Measurements from ENCODE around the gene SLFN13.

The SLFN13 gene

DNA sequence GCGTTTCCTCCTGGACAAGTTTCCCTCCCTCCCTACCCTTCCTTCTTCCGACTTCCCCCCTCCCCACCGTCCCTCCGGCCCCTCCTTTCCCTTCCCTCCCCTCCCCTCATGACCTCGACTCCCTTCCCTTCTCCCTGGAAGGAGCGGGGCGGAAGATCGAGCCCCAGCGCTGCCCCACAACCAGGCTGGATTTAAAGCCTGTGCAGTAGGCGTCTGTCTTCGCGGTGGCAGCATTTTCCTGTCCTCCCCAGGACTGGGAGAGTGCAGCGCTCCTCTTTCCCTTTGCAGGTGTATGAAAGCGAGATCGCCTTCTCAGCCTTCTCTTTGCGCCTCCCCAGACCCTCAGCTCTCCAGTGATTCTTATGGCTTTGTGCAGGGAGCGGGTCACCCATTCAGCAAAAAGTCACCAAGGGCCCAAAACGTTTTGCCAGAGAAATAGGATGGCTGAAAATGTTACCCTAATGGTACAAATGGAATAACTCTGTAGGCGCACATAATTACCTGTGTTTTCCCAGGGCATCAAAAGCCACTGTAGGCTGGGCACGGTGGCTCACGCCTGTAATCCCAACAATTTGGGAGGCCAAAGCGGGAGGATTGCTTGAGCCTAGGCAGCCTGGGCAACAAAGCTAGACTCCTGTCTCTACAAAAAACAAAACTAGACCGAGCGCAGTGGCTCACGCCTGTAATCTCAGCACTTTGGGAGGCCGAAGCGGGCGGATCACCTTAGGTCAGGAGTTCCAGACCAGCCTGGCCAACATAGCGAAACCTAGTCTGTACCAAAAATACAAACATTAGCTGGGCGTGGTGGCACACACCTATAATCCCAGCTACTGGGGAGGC lies 48.1 kb upstream of the SLFN13 start:
- TF ChIP-seq ZNF843 (tag by site-specific recombination; IDR thresholded peaks at IDR 0.05) (no peak), ZFHX2 (tag by site-specific recombination; conservative IDR thresholded peaks at IDR 0.05) (no peak)

DNA sequence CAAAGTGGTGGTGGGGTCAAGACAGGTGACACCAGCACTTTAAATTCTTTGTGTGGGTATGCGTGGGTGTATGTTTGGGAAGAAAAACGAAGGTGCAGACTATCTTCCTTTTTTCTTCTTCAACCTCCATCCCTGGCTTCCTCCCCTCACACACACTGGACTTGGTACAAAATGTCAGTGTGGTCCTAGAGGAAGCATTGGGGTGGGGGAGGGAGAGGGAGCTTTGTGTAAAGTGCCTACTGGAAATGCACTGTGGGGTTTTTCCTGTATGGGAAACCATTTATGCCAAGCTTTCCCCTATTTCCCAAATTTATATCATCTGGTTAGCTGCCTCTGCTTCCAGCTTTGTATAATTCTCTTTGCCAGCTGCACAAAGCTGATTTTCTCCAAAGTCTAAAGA lies 44.5 kb upstream of the SLFN13 start:
- Histone ChIP-seq H3K4me3 (ENCODE audit: low read depth, low read length) (no peak overlapping the region), H3K9me3 (ENCODE audit: control insufficient read depth, insufficient read depth, low read depth, low read length) (peaks cover 2% of the 10 kb centered on the region; the same call in 1 of the 2 replicates), H3K36me3 (ENCODE audit: control insufficient read depth in 2 of 2, insufficient read depth in 1 of 2, low read length in 2 of 2) (no peaks in the 10 kb centered on the region), H3K27ac (ENCODE audit: extremely low read depth, low read depth, low read length) (no peak overlapping the region), H3K4me1 (ENCODE audit: control insufficient read depth, insufficient read depth, low read length) (0 out of 2 replicates have a peak, but pooled peaks cover 2% of the 10 kb centered on the region)
- ChIA-PET POLR2A (no interaction called here), CTCF (no interaction called here)
- TF ChIP-seq ZNF169 (tag by site-specific recombination; IDR thresholded peaks at IDR 0.05) (no peak), ZNF140 (tag by site-specific recombination; IDR thresholded peaks at IDR 0.05) (no peak), KLF7 (tag by site-specific recombination; IDR thresholded peaks at IDR 0.05; ENCODE audit: borderline replicate concordance) (no peak), ZNF202 (tag by site-specific recombination; IDR thresholded peaks at IDR 0.05; ENCODE audit: borderline replicate concordance) (no peak), ZNF792 (tag by site-specific recombination; IDR thresholded peaks at IDR 0.05) (no peak), GLIS2 (tag by site-specific recombination; IDR thresholded peaks at IDR 0.05) (no peak), ZNF133 (tag by site-specific recombination; IDR thresholded peaks at IDR 0.05) (no peak), ZNF416 (tag by site-specific recombination; IDR thresholded peaks at IDR 0.05) (no peak), RBAK (tag by site-specific recombination; IDR thresholded peaks at IDR 0.05) (no peak), ZNF837 (tag by site-specific recombination; IDR thresholded peaks at IDR 0.05) (no peak)
- TF ChIP-seq, protein P1, sequence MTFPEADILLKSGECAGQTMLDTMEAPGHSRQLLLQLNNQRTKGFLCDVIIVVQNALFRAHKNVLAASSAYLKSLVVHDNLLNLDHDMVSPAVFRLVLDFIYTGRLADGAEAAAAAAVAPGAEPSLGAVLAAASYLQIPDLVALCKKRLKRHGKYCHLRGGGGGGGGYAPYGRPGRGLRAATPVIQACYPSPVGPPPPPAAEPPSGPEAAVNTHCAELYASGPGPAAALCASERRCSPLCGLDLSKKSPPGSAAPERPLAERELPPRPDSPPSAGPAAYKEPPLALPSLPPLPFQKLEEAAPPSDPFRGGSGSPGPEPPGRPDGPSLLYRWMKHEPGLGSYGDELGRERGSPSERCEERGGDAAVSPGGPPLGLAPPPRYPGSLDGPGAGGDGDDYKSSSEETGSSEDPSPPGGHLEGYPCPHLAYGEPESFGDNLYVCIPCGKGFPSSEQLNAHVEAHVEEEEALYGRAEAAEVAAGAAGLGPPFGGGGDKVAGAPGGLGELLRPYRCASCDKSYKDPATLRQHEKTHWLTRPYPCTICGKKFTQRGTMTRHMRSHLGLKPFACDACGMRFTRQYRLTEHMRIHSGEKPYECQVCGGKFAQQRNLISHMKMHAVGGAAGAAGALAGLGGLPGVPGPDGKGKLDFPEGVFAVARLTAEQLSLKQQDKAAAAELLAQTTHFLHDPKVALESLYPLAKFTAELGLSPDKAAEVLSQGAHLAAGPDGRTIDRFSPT (tag by site-specific recombination; IDR thresholded peaks at IDR 0.05) = no peak
- TF ChIP-seq, protein P2, sequence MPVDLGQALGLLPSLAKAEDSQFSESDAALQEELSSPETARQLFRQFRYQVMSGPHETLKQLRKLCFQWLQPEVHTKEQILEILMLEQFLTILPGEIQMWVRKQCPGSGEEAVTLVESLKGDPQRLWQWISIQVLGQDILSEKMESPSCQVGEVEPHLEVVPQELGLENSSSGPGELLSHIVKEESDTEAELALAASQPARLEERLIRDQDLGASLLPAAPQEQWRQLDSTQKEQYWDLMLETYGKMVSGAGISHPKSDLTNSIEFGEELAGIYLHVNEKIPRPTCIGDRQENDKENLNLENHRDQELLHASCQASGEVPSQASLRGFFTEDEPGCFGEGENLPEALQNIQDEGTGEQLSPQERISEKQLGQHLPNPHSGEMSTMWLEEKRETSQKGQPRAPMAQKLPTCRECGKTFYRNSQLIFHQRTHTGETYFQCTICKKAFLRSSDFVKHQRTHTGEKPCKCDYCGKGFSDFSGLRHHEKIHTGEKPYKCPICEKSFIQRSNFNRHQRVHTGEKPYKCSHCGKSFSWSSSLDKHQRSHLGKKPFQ (tag by site-specific recombination; IDR thresholded peaks at IDR 0.05) = no peak

More for the DNA sequence above, 48.1 kb upstream of the SLFN13 start:
- Histone ChIP-seq H3K4me3 (ENCODE audit: low read depth, low read length) (no peak overlapping the region), H3K4me1 (ENCODE audit: control insufficient read depth, insufficient read depth, low read length) (0 out of 2 replicates have a peak, but pooled peaks cover 2% of the 10 kb centered on the region), H3K27ac (ENCODE audit: extremely low read depth, low read depth, low read length) (no peak overlapping the region), H3K36me3 (ENCODE audit: control insufficient read depth in 2 of 2, insufficient read depth in 1 of 2, low read length in 2 of 2) (no peaks in the 10 kb centered on the region), H3K9me3 (ENCODE audit: control insufficient read depth, insufficient read depth, low read depth, low read length) (no peaks in the 10 kb centered on the region)
- ChIA-PET POLR2A (no interaction called here), CTCF (no interaction called here)

DNA sequence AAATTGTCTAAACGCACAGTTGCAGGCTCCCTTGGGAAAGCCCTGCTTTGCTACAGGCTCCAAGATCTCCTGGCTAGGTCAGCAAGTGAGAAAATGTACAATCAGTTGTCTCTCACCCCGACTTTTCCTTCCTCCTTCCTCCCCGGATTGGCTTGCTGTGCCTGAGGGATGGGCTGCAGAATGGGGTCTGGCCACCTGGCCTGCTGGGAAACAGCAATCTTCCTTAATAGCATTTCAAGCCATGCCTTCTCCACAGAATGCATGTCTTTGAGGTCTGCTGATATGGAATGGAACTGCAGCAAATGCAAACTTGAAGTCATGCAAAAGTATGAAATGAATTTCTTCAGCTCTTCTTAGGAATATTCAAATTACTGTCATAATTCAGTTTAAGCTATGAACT lies 42.9 kb upstream of the SLFN13 start:
- ChIA-PET CTCF (interaction anchor here (0.6 to 0.8 kb wide), 2 partner anchors 8 to 51 kb away, joined by 3 read pairs; no protein-coding TSS in a partner anchor), POLR2A (interaction anchor here (0.7 kb wide), 1 partner anchor 118 kb away, joined by 3 read pairs; the partner anchor contains the start of gene SLFN11)
- Histone ChIP-seq H3K9me3 (ENCODE audit: control insufficient read depth, insufficient read depth, low read depth, low read length) (peaks cover 2% of the 10 kb centered on the region; the same call in 1 of the 2 replicates), H3K36me3 (ENCODE audit: control insufficient read depth in 2 of 2, insufficient read depth in 1 of 2, low read length in 2 of 2) (no peaks in the 10 kb centered on the region), H3K4me1 (ENCODE audit: control insufficient read depth, insufficient read depth, low read length) (0 out of 2 replicates have a peak, but pooled peaks cover 2% of the 10 kb centered on the region), H3K27ac (ENCODE audit: extremely low read depth, low read depth, low read length) (no peak overlapping the region), H3K4me3 (ENCODE audit: low read depth, low read length) (no peak overlapping the region)
- TF ChIP-seq HOXC10 (CRISPR knock-in tag; IDR thresholded peaks at IDR 0.05) (no peak), WT1 (tag by site-specific recombination; IDR thresholded peaks at IDR 0.05) (no peak), ZNF707 (tag by site-specific recombination; IDR thresholded peaks at IDR 0.05) (no peak), ZNF221 (tag by site-specific recombination; IDR thresholded peaks at IDR 0.05; ENCODE audit: borderline replicate concordance) (no peak), ZNF2 (tag by site-specific recombination; IDR thresholded peaks at IDR 0.05) (no peak), ZNF610 (tag by site-specific recombination; IDR thresholded peaks at IDR 0.05; ENCODE audit: borderline replicate concordance) (no peak), YY2 (tag by site-specific recombination; IDR thresholded peaks at IDR 0.05) (no peak), ZNF664 (tag by site-specific recombination; IDR thresholded peaks at IDR 0.05) (no peak)
- TF ChIP-seq, protein P2 (tag by site-specific recombination; IDR thresholded peaks at IDR 0.05) = no peak
- TF ChIP-seq, protein P3, sequence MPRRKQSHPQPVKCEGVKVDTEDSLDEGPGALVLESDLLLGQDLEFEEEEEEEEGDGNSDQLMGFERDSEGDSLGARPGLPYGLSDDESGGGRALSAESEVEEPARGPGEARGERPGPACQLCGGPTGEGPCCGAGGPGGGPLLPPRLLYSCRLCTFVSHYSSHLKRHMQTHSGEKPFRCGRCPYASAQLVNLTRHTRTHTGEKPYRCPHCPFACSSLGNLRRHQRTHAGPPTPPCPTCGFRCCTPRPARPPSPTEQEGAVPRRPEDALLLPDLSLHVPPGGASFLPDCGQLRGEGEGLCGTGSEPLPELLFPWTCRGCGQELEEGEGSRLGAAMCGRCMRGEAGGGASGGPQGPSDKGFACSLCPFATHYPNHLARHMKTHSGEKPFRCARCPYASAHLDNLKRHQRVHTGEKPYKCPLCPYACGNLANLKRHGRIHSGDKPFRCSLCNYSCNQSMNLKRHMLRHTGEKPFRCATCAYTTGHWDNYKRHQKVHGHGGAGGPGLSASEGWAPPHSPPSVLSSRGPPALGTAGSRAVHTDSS (tag by site-specific recombination; IDR thresholded peaks at IDR 0.05) = no peak

All from HEK293 (cell line).